Measurements from ENCODE around the gene GPS1.

GPS1 gene

DNA sequence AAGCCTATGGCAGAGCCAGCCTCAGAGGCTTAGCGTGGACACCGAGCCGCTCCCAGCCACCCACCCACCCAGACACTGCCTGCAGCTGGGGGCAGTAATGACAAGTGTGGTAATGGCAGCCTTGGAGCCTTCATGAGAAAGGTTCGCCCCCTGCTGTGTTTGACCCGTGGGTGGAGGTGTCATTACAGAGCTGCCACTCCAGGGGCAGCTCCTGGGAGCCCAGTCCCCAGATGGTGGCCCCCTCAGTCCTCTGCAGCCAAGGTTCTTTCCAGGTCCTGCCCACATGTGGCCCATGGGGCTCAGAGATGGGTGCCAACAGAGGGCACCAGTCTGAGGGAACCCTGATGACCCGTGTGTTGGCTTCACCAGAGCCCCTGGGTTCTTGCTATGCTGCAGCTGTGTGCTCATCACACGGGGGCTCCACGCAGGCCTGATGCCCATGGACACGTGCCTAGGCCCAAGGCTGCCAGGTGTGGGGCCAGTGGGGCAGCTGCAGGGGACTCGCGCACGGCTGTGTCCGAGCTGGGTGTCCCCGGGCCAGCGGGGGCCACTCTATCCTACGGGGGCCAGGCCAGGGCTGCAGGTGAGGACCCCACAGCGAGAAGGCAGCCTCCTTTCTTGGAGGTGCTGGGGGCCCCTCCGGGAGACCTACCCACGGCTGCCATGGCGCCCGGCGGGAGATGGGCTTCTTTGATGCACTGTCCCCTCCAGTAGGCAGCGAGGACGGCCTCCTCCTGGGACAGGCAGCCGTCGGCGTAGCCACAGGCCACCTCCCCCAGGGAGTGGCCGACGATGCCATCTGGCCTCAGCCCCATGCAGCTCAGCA lies 38.2 kb downstream of the GPS1 start:
- TF ChIP-seq, protein P1, sequence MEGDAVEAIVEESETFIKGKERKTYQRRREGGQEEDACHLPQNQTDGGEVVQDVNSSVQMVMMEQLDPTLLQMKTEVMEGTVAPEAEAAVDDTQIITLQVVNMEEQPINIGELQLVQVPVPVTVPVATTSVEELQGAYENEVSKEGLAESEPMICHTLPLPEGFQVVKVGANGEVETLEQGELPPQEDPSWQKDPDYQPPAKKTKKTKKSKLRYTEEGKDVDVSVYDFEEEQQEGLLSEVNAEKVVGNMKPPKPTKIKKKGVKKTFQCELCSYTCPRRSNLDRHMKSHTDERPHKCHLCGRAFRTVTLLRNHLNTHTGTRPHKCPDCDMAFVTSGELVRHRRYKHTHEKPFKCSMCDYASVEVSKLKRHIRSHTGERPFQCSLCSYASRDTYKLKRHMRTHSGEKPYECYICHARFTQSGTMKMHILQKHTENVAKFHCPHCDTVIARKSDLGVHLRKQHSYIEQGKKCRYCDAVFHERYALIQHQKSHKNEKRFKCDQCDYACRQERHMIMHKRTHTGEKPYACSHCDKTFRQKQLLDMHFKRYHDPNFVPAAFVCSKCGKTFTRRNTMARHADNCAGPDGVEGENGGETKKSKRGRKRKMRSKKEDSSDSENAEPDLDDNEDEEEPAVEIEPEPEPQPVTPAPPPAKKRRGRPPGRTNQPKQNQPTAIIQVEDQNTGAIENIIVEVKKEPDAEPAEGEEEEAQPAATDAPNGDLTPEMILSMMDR (IDR thresholded peaks at IDR 0.05; ENCODE audit: low read depth, low read length, missing control alignments): no peak
- no peak overlapping the region for H3K4me3 ChIP-seq (ENCODE audit: low read depth, low read length)
- no peak for DNase-seq (ENCODE audit: low read depth)

DNA sequence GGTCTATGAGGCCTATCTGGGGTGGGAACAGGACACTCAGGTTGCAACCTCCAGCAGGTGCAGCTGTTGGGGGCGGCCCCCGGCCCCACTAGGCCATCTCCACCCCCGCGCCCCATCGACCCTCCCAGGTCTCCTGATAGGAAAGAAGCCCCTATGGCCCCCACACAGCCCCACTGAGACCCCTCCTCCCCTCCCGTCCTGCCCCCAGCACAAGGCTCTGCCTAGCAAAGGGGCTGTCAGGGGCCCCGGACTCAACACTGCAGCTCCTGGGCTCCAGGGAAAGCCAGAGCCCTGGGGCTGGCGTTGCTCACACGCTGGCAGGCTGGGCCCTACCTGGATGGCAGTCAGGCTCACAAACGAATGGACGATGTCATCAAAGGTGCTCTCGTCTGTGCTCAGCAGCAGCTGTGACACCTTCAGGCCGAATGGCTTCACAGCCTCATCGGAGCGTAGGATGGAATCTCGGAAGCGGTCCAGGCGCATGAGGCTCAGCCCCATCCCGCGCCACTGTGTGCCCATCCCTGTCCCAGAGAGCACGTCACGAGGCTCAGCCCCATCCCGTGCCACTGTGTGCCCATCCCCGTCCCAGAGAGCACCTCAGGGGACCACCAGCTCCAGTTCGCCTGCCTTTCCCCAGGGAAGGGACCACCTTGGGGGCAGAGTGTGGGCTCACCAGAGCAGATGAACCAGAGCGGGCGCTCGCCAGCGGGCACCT lies 39.0 kb downstream of the GPS1 start:
- no peak for DNase-seq (ENCODE audit: low read depth)
- H3K4me3 ChIP-seq (ENCODE audit: low read depth, low read length): no peak overlapping the region
- TF ChIP-seq, protein P1 (IDR thresholded peaks at IDR 0.05; ENCODE audit: low read depth, low read length, missing control alignments): no peak

DNA sequence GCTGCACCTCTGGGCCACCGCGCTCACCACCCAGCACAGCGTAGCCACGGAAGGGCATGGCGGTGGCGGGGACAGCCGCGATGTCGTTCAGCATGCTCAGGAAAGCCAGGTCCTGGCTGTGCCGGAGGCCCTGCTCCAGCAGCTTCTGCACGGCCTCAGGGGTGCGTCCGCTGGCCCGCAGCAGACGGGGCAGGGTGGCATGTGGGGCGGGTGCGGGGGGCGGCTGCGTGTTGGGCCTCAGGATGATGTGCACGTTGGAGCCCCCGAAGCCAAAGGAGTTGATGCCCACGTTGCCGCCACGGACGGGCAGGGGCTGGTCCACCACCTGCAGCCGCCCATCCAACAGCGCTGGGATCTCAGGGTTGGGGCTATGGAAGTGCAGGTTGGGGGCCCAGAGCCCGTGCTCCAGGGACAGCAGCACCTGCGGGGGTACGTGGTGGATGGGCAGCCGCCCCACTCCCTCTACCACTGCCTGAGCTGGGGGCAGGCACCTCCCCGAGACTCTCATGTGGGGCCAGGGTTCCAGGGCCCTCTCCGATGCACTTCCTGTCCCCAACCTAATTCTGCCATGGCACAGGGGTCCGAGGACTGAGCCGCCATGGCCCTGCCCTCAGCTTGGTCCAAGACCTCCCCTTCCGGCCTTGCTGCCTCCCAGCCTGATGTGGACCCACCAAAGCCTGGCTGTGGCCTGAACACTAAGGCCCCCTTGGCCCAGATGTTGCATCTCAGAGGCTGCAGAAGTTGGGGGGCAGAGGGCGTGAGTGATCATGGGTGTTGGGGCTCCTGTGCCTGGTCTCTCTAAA lies 39.8 kb downstream of the GPS1 start:
- no peak overlapping the region for H3K4me3 ChIP-seq (ENCODE audit: low read depth, low read length)
- DNase-seq (ENCODE audit: low read depth): no peak
- TF ChIP-seq, protein P1 (IDR thresholded peaks at IDR 0.05; ENCODE audit: low read depth, low read length, missing control alignments): no peak

DNA sequence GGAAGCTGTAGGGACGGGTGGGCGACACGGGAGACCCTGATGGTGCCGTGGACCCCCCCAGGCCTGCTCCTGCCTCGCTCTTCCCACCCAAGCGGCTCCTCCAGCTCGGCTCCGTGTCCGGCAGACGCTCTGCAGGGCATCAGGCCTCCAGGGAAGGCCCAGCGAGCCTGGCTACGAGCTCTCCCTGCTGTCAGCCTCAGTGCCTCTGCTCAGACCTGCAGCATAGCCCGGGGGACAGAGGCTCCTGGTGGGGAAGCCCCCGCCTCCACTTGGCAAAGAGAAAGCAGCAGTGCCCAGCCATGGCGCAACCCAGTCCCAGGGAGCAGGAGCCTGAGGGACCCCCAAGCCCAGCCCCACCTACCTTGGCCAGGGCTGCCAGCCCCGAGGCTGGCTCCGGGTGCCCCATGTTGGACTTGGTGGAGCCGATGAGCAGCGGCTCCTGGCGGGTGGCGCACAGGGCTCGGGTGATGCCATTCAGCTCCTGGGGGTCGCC lies 40.4 kb downstream of the GPS1 start:
- no peak overlapping the region for H3K4me3 ChIP-seq (ENCODE audit: low read depth, low read length)
- DNase-seq (ENCODE audit: low read depth): no peak
- TF ChIP-seq, protein P1 (IDR thresholded peaks at IDR 0.05; ENCODE audit: low read depth, low read length, missing control alignments): no peak

DNA sequence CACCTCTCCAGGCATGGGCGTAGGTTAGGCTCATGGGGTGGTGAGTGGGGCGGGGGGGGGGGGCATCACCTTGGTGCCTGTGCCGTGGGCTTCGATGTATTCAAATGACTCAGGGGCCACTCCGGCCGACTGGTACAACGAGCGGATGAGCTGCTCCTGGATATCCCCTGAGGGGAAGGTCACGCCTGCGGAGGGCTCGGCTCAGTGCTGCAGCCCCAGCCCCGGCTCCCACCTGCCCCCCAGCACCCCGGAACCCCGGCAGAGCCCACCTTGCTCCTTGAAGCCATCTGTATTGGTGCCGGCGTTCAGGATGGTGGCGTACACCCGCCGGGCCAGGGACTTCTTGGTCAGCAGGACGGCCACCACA lies 40.9 kb downstream of the GPS1 start:
- H3K4me3 ChIP-seq (ENCODE audit: low read depth, low read length): no peak overlapping the region
- no peak for DNase-seq (ENCODE audit: low read depth)
- TF ChIP-seq, protein P1 (IDR thresholded peaks at IDR 0.05; ENCODE audit: low read depth, low read length, missing control alignments): no peak

DNA sequence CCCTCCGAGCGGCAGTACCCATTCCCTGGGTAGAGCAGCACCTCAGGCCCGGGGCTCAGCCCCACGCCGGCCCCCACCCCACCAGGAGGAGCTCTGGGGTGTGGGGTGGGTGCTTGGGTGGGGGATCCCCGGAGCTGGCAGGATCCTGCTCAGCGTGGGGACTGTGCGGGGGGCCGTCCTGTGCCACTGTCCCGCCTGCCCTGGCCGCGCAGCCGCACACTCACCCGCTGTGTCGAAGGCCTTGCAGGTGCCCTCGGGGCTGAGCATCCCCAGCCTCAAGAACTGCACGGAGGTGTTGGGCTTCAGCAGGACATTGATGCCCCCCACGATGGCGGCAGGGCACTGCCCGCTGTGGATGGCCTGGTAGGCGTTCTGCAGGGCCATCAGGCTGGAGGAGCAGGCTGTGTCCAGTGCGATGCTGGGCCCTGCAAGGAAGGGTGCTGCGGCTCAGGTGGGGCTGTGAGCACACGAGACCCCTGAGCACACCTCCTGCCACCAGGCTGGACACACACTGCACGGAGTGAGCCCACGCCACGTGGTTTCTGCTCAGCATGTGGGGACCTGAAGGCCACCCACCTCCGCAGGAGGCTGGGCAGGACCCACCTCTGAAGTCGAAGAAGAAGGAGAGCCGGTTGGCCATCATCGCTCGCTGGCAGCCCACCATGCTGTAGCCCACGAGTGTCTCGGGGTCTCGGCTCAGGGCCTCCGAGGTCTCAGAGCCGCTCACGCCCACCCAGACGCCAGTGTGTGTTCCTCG lies 41.5 kb downstream of the GPS1 start:
- H3K4me3 ChIP-seq (ENCODE audit: low read depth, low read length): no peak overlapping the region
- TF ChIP-seq, protein P1 (IDR thresholded peaks at IDR 0.05; ENCODE audit: low read depth, low read length, missing control alignments): no peak
- no peak for DNase-seq (ENCODE audit: low read depth)
